ENCODE results near the gene VPS52.
"Not testable (repeated sequence)": the region's sequence is repeated elsewhere in the genome, so short reads cannot be mapped to it uniquely, and the experiment has no call there.

VPS52 gene

GRCh38 chr6:33279971-33280511, 8.4 kb upstream of the VPS52 start:
- DNase-seq: no peak

DNA sequence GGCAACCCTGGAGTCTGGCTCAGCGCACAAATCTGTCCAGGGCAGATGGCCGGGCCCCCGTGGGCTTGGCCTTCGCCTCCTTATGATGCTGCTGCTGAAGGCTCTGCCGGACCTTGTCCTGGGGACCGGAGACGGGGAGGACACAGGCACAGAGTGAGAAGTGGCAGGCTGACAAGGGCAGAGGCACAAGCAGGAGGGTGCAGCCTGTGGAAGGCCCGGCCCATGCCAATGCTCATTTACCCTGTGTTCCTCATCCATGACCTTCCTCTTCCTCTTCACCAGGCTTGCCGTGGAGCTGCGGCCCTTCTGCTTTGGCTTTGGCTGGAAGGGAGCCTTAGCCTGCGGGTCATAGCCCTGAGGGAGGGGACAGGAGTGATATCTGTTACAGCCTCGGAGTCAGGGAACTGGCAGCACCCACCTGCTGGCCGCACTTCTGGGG, 7.6 kb upstream of the VPS52 start:
- no peak for DNase-seq

DNA sequence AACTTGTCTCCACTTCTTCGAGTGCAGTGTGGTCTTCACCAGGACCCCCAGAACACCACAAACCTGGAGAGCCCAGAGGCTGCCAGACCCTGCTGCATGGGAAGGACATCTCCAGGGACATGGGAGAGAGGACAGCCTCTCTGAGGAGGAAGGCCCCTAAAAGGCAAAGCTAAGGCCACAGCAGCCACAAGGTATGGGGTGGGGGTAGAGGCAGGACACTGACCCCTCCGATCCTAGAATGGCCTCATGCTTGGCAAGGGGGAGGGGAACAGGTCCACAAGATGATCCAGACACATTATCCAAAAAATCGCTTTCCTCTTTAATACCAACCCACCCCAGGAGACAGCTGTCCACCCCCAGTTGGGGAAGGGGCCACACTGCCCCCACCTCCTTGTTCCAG, 7.1 kb upstream of the VPS52 start:
- DNase-seq: no peak

DNA sequence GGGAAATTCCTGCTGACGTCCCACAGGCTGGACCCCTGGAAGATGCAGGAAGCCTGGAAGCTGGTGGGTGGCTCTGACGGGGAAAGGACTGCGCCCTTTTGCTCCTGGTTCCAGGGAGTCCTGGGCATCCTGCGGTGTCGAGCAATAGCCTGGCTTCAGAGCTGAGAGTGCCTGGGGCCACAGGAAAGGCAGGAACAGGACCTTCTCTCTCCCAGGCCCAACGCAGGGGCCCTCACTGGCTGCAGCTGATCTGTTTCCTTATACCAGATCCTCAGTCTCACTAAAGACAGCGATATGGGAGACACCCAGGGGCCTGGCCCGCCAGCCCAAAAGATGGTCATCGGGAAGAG, 6.7 kb upstream of the VPS52 start:
- DNase-seq: no peak

DNA sequence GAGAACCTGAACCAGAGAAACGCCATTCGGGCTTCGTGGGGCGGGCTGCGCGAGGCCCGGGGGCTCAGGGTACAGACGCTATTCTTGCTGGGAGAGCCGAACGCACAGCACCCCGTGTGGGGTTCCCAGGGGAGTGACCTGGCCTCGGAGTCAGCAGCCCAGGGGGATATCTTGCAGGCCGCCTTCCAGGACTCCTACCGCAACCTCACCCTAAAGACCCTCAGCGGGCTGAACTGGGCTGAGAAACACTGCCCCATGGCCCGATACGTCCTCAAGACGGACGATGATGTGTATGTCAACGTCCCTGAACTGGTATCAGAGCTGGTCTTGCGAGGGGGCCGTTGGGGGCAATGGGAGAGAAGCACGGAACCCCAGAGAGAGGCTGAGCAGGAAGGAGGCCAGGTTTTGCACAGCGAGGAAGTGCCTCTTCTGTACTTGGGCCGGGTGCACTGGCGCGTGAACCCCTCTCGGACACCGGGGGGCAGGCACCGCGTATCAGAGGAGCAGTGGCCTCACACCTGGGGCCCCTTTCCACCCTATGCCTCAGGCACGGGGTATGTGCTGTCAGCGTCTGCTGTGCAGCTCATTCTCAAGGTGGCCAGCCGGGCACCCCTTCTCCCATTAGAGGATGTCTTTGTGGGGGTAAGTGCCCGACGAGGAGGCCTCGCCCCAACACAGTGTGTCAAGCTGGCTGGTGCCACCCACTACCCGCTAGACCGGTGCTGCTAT, 6.2 kb upstream of the VPS52 start:
- DNase-seq: peak; percentile 52 to 54

- peak; percentile 79 to 86 for DNase-seq
These were observed 5.4 kb upstream of the VPS52 start, which contains the start of gene B3GALT4 for GRCh38 chr6:33276864-33277662. TSS of gene B3GALT4 (plus strand) at chr6:33277123. CDS start at chr6:33277420, 297 bp downstream.

- no peak for DNase-seq
These were observed 4.8 kb upstream of the VPS52 start for GRCh38 chr6:33276581-33276863.

GRCh38 chr6:33275795-33276580, 4.3 kb upstream of the VPS52 start:
- DNase-seq: peak in 1 of 2 donors; percentile 31

DNA sequence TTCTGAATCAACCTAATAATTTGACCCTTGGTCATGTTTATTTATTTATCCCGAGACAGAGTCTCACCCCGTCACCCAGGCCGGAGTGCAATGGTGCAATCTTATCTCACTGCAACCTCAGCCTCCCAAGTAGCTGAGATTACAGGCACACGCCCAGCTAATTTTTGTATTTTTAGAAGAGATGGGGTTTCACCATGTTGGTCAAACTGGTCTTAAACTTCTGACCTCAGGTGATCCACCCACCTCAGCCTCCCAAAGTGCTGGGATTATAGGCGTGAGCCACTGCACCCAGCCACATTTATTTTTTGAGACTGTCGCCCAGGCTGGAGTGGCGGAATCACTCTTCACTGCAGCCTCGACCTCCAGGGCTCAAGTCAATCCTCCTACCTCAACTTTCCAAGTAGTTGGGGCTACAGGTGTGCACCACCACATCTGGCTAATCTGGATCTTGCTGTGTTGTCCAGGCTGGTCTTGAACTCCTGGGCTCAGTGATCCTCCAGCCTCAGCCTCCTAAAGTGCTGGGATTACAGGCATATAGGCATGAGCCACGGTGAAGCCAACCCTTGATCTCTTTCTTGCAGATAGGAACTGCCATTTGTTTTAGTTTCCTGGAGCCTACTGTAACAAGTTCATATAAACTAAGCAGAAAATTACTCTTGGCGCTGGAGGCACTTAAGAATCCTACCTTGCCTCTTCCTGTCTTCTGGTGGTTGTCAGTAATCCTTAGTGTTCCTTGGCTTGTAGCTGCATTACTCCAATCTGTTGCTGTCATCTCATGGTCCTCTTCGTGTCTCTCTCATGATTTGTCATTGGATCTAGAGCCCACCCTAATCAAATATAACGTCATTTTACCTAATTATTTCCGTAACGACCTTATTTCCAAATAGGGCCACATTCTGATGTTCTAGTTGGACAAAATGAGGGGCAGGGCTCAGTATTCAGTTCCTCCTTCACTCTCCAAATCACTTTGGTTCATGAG, 2.5 kb upstream of the VPS52 start:
- no peak for DNase-seq

- no peak for DNase-seq
These were observed 1.6 kb upstream of the VPS52 start for GRCh38 chr6:33273129-33273923.

GRCh38 chr6:33272275-33273128, 826 bp upstream of the VPS52 start:
- DNase-seq: no peak

DNA sequence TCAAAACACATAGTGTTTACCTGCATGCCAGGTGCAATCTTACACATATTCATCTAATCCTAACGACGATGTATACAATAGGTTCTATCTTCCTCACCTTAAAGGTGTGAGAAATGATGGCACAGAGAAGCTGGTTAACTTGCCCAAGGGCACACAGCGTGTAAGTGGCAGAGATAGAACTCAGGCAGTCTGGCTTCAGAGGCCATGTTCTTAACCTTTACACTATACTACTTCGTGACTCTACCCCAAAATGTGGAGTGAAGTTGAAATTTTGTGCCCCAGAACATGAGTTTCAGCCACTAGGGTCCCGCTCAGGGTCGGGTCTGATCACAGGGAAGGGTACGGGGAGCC, 584 bp downstream of the VPS52 start:
- DNase-seq: no peak

DNA sequence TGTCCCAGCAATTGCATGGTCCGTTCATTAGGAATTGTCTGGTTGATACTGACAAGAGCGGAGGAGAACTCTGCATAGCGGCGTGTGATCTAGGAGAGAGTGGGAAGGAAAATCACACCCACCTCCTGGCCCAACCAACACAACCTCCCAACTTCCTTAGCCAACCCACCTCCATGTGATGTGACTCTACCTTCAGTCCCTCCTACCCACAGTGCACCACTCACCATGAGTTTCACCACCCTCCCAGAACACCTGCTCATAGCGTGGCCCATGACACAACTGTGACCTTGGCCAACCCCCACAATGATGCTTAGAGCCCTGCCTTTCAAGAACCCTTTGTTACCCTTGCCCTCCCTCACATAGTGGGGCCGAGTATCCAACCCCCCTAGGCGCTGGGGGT, 7.7 kb downstream of the VPS52 start:
- DNase-seq: no peak

DNA sequence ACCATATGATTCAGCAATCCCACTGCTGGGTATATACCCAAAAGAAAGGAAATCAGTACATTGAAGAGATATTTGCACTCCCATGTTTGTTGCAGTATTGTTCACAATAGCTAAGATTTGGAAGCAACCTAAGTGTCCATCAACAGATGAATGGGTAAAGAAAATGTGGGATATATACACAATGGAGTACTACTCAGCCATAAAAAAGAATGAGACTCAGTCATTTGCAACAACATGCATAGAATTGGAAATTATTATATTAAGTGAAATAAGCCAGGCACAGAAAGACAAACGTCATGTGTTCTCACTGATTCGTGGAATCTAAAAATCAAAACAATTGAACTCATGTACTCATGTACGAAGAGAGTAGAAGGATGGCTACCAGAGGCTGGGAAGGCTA, 9.2 kb downstream of the VPS52 start:
- DNase-seq: not testable (repeated sequence)

DNA sequence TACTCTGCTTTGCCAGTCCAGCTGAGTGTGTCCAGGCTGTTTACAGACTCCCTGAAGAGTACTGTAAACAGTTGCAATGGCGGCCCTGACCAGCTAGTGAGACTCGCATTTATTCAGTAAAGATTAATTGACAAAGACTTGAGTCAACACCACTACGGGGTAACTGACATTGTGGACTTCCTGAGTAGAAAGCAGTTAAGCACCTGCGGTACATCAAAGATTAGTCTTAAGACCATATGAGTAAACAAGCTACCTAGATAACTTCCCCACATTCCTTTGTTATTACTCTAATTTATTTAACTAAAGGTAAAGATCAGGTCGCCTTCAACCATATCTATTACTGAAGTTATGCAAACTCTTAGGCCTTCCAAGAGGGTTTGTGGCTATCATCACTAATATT, 12.6 kb downstream of the VPS52 start:
- no peak for DNase-seq

- DNase-seq: no peak
These were observed 17.1 kb downstream of the VPS52 start for GRCh38 chr6:33254591-33254990.

- no peak for DNase-seq
These were observed 18.9 kb downstream of the VPS52 start for GRCh38 chr6:33252759-33253158.

DNA sequence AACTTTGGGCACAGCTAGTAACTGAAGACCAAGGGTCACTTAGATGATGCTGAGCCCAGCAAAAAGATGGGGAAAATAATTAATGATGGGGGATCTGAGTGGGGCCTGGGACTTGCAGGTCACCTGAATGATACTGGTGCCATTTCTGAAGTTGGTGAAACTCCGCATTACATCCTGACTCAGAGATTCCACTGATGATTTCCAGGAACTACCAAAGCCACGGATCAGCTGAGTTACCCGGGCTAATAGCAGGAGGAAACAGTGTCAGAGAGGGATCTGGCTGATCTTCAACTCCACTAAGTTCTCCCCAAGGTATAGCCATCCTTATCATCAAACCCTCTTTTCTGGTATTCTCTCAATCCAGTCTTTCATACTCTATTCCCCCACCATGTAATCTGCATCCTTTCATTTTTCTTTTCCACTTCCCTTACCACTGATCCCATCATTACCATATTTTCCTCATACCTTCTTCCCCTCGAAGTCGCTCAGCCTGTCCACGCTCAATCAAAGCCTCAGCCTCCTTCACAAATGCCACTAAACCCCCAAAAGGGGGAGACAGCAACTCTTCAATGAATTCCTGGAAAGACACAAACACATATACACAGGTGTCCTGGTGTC, 20.2 kb downstream of the VPS52 start:
- DNase-seq: no peak

- DNase-seq: no peak
These were observed 20.9 kb downstream of the VPS52 start for GRCh38 chr6:33250731-33251130.

Data from stimulated activated CD4-positive, alpha-beta T cell treated with anti-CD3 and anti-CD28 coated beads, Interleukin-2, amount 100 ng/mL, for 24 hours (primary cell).